CD14-positive monocyte (primary cell): ENCODE measurements around the gene E2F2. TPM values are rescaled to one million over a fixed set of nuclear protein-coding genes. Genes with fewer than 3 reads are reported as not detected.

Experiments
- DNase-seq, 3 donors: peaks; one replicate each; pipeline ENCODE4 v3.0.0-alpha.2; 2011 to 2022
- H2AFZ ChIP-seq: 2 replicates; pipeline ENCODE4 v1.6.0; 2012; ENCODE audit warnings: mild to moderate bottlenecking, low read depth, low read length, inconsistent platforms; ENCODE audit not compliant: insufficient read depth, poor library complexity, severe bottlenecking
- H3K27ac ChIP-seq, 2 donors: 1 replicate in 1 of 2; 2 replicates in 1 of 2; pipeline ENCODE4 v1.5.1; 2012 to 2013; ENCODE audit warnings: low read length in 2 of 2, control low read depth in 1 of 2, inconsistent platforms in 1 of 2, low read depth in 1 of 2, mild to moderate bottlenecking in 1 of 2
- H3K27me3 ChIP-seq, 2 donors: one replicate each; pipeline versions ENCODE4 v1.6.0 to v1.6.1; 2011 to 2013; ENCODE audit warnings: low read length in 2 of 2; ENCODE audit not compliant: control insufficient read depth in 2 of 2, insufficient read depth in 2 of 2
- H3K36me3 ChIP-seq, 2 donors: replicated peaks in 1 of 2; 1 replicate in 1 of 2; 2 replicates in 1 of 2; pipeline versions ENCODE4 v1.5.1 to v1.6.1; 2012 to 2013; ENCODE audit warnings: low read length in 2 of 2, control low read depth in 1 of 2, inconsistent platforms in 1 of 2, mild to moderate bottlenecking in 1 of 2; ENCODE audit not compliant: insufficient read depth in 2 of 2, control insufficient read depth in 1 of 2
- H3K4me1 ChIP-seq, 2 donors: 1 replicate in 1 of 2; 2 replicates in 1 of 2; pipeline versions ENCODE4 v1.5.1 to v1.6.1; 2012 to 2013; ENCODE audit warnings: low read length in 2 of 2, control low read depth in 1 of 2, inconsistent platforms in 1 of 2, mild to moderate bottlenecking in 1 of 2, moderate library complexity in 1 of 2; ENCODE audit not compliant: insufficient read depth in 2 of 2, control insufficient read depth in 1 of 2
- H3K4me2 ChIP-seq: replicated peaks from 2 replicates; pipeline ENCODE3; 2012; ENCODE audit warnings: low read length, moderate library complexity, mild to moderate bottlenecking; ENCODE audit not compliant: poor library complexity, severe bottlenecking; ENCODE audit errors: extremely low read depth
- H3K4me3 ChIP-seq, 3 experiments: fragments of 200-600 bp in 1 of 3; sonication (generic) in 1 of 3; replicated peaks in 1 of 3; 1 replicate in 2 of 3; 2 replicates in 1 of 3; pipeline ENCODE4 v1.5.1; 2011 to 2013; ENCODE audit warnings: low read length in 3 of 3, mild to moderate bottlenecking in 3 of 3, control low read depth in 2 of 3, low read depth in 2 of 3, inconsistent platforms in 1 of 3, moderate library complexity in 1 of 3
- H3K79me2 ChIP-seq: 2 replicates; pipeline ENCODE4 v1.6.0; 2012; ENCODE audit warnings: mild to moderate bottlenecking, control low read depth, inconsistent platforms, low read length, moderate library complexity; ENCODE audit not compliant: insufficient read depth
- H3K9ac ChIP-seq: 2 replicates; pipeline ENCODE4 v1.6.0; 2017; ENCODE audit warnings: low read length, mild to moderate bottlenecking; ENCODE audit not compliant: insufficient read depth, poor library complexity, severe bottlenecking
- H3K9me3 ChIP-seq, 2 donors: replicated peaks in 1 of 2; 1 replicate in 1 of 2; 2 replicates in 1 of 2; pipeline versions ENCODE4 v1.5.1 to v1.6.1; 2012 to 2013; ENCODE audit warnings: low read length in 2 of 2, control low read depth in 1 of 2; ENCODE audit not compliant: control insufficient read depth in 1 of 2, insufficient read depth in 1 of 2
- H4K20me1 ChIP-seq: 2 replicates; pipeline ENCODE4 v1.6.0; 2012; ENCODE audit warnings: mild to moderate bottlenecking, low read length, control low read depth, moderate library complexity; ENCODE audit not compliant: insufficient read depth
- H3K27ac Mint-ChIP-seq, 7 donors: one replicate each; pipeline ENCODE4 v1.8.0; 2020; ENCODE audit warnings: mild to moderate bottlenecking in 7 of 7, mixed read lengths in 7 of 7, moderate library complexity in 6 of 7, inconsistent platforms in 2 of 7
- H3K27me3 Mint-ChIP-seq, 3 donors: one replicate each; pipeline ENCODE4 v1.8.0; 2021 to 2022; ENCODE audit warnings: low read depth in 3 of 3, mild to moderate bottlenecking in 3 of 3, mixed read lengths in 3 of 3, moderate library complexity in 3 of 3, inconsistent platforms in 1 of 3
- H3K36me3 Mint-ChIP-seq, 2 donors: one replicate each; pipeline ENCODE4 v1.8.0; 2020; ENCODE audit warnings: mixed read lengths in 2 of 2, inconsistent platforms in 1 of 2, mild to moderate bottlenecking in 1 of 2
- H3K4me1 Mint-ChIP-seq: one replicate; pipeline ENCODE4 v1.8.0; 2020; ENCODE audit warnings: mild to moderate bottlenecking, mixed read lengths
- H3K4me3 Mint-ChIP-seq, 2 donors: one replicate each; pipeline ENCODE4 v1.8.0; 2020; ENCODE audit warnings: mild to moderate bottlenecking in 2 of 2, mixed read lengths in 2 of 2, moderate library complexity in 1 of 2
- H3K9me3 Mint-ChIP-seq, 7 donors: one replicate each; pipeline ENCODE4 v1.8.0; 2020 to 2022; ENCODE audit warnings: mixed read lengths in 7 of 7, mild to moderate bottlenecking in 6 of 7, moderate library complexity in 6 of 7, inconsistent platforms in 2 of 7
- WGBS: methylation state at CpG from one replicate; pipeline ENCODE4 v1.1.5; 2013; ENCODE audit warnings: missing lambda C conversion rate; ENCODE audit not compliant: insufficient coverage; 5-methylcytosine and 5-hydroxymethylcytosine counted together
- intact Hi-C, 2 donors: fragments of 100-400 bp; cut with micrococcal nuclease; formaldehyde crosslinking; loops; one replicate each; pipeline versions ENCODE4 v1.15.0 to v1.15.1; 2023
- polyA plus RNA-seq, 3 donors: library from polyadenylated mRNA; depleted of rRNA in 1 of 3; unstranded in 2 of 3; stranded (reverse) in 1 of 3; fragments of 300-500 nt in 2 of 3; fragments of >200 nt in 1 of 3; fragmentation: Illumina TruSeq in 2 of 3; gene quantifications; 1 replicate in 2 of 3; 2 replicates in 1 of 3; pipeline ENCODE4 v1.2.3, GENCODE V29; 2012 to 2021
- TF ChIP-seq, protein P1 (sequence below): fragments of 200-600 bp; IDR thresholded peaks from one replicate; pipeline ENCODE4 v1.8.0; 2022; ENCODE audit warnings: antibody characterized with exemption, mild to moderate bottlenecking

E2F2 gene
- polyA plus RNA-seq, 3 donors, result 0.24 to 4.7 (median 1.8) TPM

GRCh38 chr1:23484253-23485001 lies 46.6 kb downstream of the E2F2 start:
- Mint-ChIP-seq H3K9me3 (peaks cover 0 to 9% (median 3%) of the 10 kb centered on the region in 7 donors), H3K4me1 (peaks cover 14% of the 10 kb centered on the region), H3K27ac (peak overlapping the region in 6 of 7 donors; percentile 71 to 92 (median 88)), H3K4me3 (peak overlapping the region; percentile 89 to 95), H3K27me3 (peaks cover 62 to 72% (median 72%) of the 10 kb centered on the region in 3 donors), H3K36me3 (peaks cover 0 to 5% of the 10 kb centered on the region in 2 donors)
- DNase-seq, result peak; percentile 71 to 88 (median 83)
- TF ChIP-seq, protein P1, sequence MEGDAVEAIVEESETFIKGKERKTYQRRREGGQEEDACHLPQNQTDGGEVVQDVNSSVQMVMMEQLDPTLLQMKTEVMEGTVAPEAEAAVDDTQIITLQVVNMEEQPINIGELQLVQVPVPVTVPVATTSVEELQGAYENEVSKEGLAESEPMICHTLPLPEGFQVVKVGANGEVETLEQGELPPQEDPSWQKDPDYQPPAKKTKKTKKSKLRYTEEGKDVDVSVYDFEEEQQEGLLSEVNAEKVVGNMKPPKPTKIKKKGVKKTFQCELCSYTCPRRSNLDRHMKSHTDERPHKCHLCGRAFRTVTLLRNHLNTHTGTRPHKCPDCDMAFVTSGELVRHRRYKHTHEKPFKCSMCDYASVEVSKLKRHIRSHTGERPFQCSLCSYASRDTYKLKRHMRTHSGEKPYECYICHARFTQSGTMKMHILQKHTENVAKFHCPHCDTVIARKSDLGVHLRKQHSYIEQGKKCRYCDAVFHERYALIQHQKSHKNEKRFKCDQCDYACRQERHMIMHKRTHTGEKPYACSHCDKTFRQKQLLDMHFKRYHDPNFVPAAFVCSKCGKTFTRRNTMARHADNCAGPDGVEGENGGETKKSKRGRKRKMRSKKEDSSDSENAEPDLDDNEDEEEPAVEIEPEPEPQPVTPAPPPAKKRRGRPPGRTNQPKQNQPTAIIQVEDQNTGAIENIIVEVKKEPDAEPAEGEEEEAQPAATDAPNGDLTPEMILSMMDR, result no peak
- Histone ChIP-seq H4K20me1 (no peaks in the 10 kb centered on the region), H3K36me3 (no peaks in the 10 kb centered on the region), H3K4me1 (peaks cover 11 to 16% of the 10 kb centered on the region in 2 donors), H2AFZ (peak overlapping the region; percentile 81), H3K79me2 (no peaks in the 10 kb centered on the region), H3K27ac (no peak overlapping the region), H3K4me3 (peak overlapping the region; percentile 46 to 80 (median 46)), H3K9ac (peak overlapping the region; percentile 62), H3K9me3 (peaks cover 2 to 14% of the 10 kb centered on the region in 2 donors), H3K4me2 (peak overlapping the region; percentile 83), H3K27me3 (peaks cover 41 to 56% of the 10 kb centered on the region in 2 donors)
- intact Hi-C loops, result no loop called here
- 1% methylated on average over 26 of the region's 54 CpGs for whole genome bisulfite sequencing

GRCh38 chr1:23483321-23484252 lies 47.4 kb downstream of the E2F2 start, which contains the start of gene ASAP3:
ASAP3 (minus strand) TSS chr1:23484179; CDS start chr1:23484133, 46 bp downstream.
- peak within 1 kb of the TSS; percentile 46 to 80 (median 46) for H3K4me3 ChIP-seq
- H3K9me3 ChIP-seq, result peaks cover 2 to 14% of the 10 kb centered on the region in 2 donors
- no peaks in the 10 kb centered on the region for H3K79me2 ChIP-seq
- TF ChIP-seq, protein P1, result no peak
- Mint-ChIP-seq H3K4me3 (peak within 1 kb of the TSS; percentile 89 to 95), H3K27me3 (peaks cover 62 to 72% (median 69%) of the 10 kb centered on the region in 3 donors), H3K4me1 (peaks cover 14% of the 10 kb centered on the region), H3K27ac (peak within 1 kb of the TSS in 6 of 7 donors; percentile 71 to 92 (median 88)), H3K36me3 (peaks cover 0 to 5% of the 10 kb centered on the region in 2 donors), H3K9me3 (peaks cover 0 to 9% (median 3%) of the 10 kb centered on the region in 7 donors)
- no peak within 1 kb of the TSS for H3K27ac ChIP-seq
- peak within 1 kb of the TSS; percentile 62 for H3K9ac ChIP-seq
- H3K27me3 ChIP-seq, result peaks cover 41 to 59% of the 10 kb centered on the region in 2 donors
- DNase-seq, result peak in 1 of 3 donors; percentile 8
- H3K36me3 ChIP-seq, result no peaks in the 10 kb centered on the region
- 1% methylated on average over 75 of the region's 84 CpGs for WGBS
- peak within 1 kb of the TSS; percentile 83 for H3K4me2 ChIP-seq
- H2AFZ ChIP-seq, result peak within 1 kb of the TSS; percentile 81
- H4K20me1 ChIP-seq, result no peaks in the 10 kb centered on the region
- peaks cover 11 to 16% of the 10 kb centered on the region in 2 donors for H3K4me1 ChIP-seq
- intact Hi-C loops, result no loop called here
